ENCODE data around the gene LITAFD. TPM values are rescaled to one million over a fixed set of nuclear protein-coding genes. Genes with fewer than 3 reads are reported as not detected.

The LITAFD gene
- total RNA-seq, 1 experiment from 2014 or later: not detected

- H3K79me2 ChIP-seq (ENCODE audit: low read depth): peaks cover 10% of the 10 kb centered on the region; the same call in 1 of the 2 replicates
- DNase-seq: no peak
- H3K4me3 ChIP-seq: no peak overlapping the region
- H3K4me2 ChIP-seq: no peak overlapping the region
- H4K20me1 ChIP-seq (ENCODE audit: insufficient read depth): peaks cover 11% of the 10 kb centered on the region; the same call in 1 of the 2 replicates
- no peaks in the 10 kb centered on the region for H3K9me3 ChIP-seq (ENCODE audit: insufficient read depth, low read depth)
- intact Hi-C loops (cut with micrococcal nuclease; ENCODE audit: unreplicated experiment): no loop called here
- H3K27ac ChIP-seq: no peak overlapping the region
- H3K36me3 ChIP-seq (ENCODE audit: low read depth): peaks cover 55% of the 10 kb centered on the region
- ChIA-PET POLR2A (ENCODE audit: unreplicated experiment) (no interaction called here), CTCF (no interaction called here)
- TF ChIP-seq, protein P1, sequence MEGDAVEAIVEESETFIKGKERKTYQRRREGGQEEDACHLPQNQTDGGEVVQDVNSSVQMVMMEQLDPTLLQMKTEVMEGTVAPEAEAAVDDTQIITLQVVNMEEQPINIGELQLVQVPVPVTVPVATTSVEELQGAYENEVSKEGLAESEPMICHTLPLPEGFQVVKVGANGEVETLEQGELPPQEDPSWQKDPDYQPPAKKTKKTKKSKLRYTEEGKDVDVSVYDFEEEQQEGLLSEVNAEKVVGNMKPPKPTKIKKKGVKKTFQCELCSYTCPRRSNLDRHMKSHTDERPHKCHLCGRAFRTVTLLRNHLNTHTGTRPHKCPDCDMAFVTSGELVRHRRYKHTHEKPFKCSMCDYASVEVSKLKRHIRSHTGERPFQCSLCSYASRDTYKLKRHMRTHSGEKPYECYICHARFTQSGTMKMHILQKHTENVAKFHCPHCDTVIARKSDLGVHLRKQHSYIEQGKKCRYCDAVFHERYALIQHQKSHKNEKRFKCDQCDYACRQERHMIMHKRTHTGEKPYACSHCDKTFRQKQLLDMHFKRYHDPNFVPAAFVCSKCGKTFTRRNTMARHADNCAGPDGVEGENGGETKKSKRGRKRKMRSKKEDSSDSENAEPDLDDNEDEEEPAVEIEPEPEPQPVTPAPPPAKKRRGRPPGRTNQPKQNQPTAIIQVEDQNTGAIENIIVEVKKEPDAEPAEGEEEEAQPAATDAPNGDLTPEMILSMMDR (conservative IDR thresholded peaks at IDR 0.05): no peak
- no peak for TF ChIP-seq EZH2 (IDR thresholded peaks at IDR 0.05; ENCODE audit: low read depth)
- no TSS peak for BruUV-seq (replicated peaks)
- H2AFZ ChIP-seq: no peak overlapping the region
- H3F3A ChIP-seq (ENCODE audit: insufficient read depth, low read depth): peaks cover 32% of the 10 kb centered on the region; the same call in 1 of the 2 replicates
- no peaks in the 10 kb centered on the region for H3K4me1 ChIP-seq (replicated peaks; ENCODE audit: insufficient read depth)
- no peaks in the 10 kb centered on the region for H3K27me3 ChIP-seq (ENCODE audit: insufficient read depth, low read depth)
- no peaks in the 10 kb centered on the region for H3K9me2 ChIP-seq (ENCODE audit: insufficient read depth)
These were observed 20.9 kb downstream of the LITAFD start for GRCh38 chr16:8903004-8903403.

GRCh38 chr16:8904018-8904430 is 21.9 kb downstream of the LITAFD start:
- H4K20me1 ChIP-seq (ENCODE audit: insufficient read depth): peaks cover 6% of the 10 kb centered on the region; the same call in 1 of the 2 replicates
- H3K36me3 ChIP-seq (ENCODE audit: low read depth): peaks cover 57% of the 10 kb centered on the region
- intact Hi-C loops (cut with micrococcal nuclease; ENCODE audit: unreplicated experiment): no loop called here
- H3K27me3 ChIP-seq (ENCODE audit: insufficient read depth, low read depth): no peaks in the 10 kb centered on the region
- CTCF ChIA-PET: no interaction called here
- no TSS peak for BruUV-seq (replicated peaks)
- no peak for DNase-seq
- no peak overlapping the region for H3K4me3 ChIP-seq
- TF ChIP-seq EZH2 (IDR thresholded peaks at IDR 0.05; ENCODE audit: low read depth): no peak
- TF ChIP-seq, protein P1 (conservative IDR thresholded peaks at IDR 0.05): no peak
- peaks cover 20% of the 10 kb centered on the region for H3K79me2 ChIP-seq (ENCODE audit: low read depth)
- H3K27ac ChIP-seq: no peak overlapping the region
- H2AFZ ChIP-seq: no peak overlapping the region
- POLR2A ChIA-PET (ENCODE audit: unreplicated experiment): no interaction called here
- H3K9me3 ChIP-seq (ENCODE audit: insufficient read depth, low read depth): no peaks in the 10 kb centered on the region
- no peak overlapping the region for H3K4me2 ChIP-seq
- peaks cover 8% of the 10 kb centered on the region for H3K4me1 ChIP-seq (replicated peaks; ENCODE audit: insufficient read depth)
- no peaks in the 10 kb centered on the region for H3K9me2 ChIP-seq (ENCODE audit: insufficient read depth)
- H3F3A ChIP-seq (ENCODE audit: insufficient read depth, low read depth): peaks cover 40% of the 10 kb centered on the region; the same call in 1 of the 2 replicates

DNA sequence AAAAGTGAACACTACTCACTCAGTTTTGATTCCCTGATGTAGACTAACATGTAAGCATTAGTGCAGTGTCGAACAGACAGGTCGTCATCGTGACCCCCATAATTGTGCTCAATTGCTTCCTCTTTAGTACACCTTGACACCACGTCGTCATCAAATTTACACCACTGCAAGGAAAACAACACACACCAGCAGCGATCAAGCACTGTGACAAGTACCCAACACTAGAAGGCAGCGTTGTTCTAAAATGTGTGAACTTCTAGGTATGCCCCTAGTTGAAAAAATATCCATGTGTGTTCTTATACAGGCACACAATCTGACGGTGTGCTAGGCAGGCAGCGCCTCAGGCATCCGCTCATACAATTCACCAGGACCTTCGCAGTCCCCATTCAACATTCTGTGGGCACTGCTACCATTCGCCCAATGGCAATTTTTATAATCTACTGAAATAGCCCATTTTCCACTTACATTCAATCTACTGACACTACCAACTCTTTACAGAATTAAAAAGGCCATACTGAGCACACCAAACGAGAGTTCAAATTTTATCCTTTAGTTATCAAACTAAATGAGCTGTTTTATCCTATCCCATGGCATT is 23.1 kb downstream of the LITAFD start:
- Histone ChIP-seq H3K9me3 (ENCODE audit: insufficient read depth, low read depth) (no peaks in the 10 kb centered on the region), H3K9me2 (ENCODE audit: insufficient read depth) (no peaks in the 10 kb centered on the region), H3F3A (ENCODE audit: insufficient read depth, low read depth) (peaks cover 48% of the 10 kb centered on the region; the same call in 1 of the 2 replicates), H3K27me3 (ENCODE audit: insufficient read depth, low read depth) (no peaks in the 10 kb centered on the region), H2AFZ (no peak overlapping the region), H4K20me1 (ENCODE audit: insufficient read depth) (0 out of 2 replicates have a peak, but pooled peaks cover 3% of the 10 kb centered on the region), H3K36me3 (ENCODE audit: low read depth) (peaks cover 64% of the 10 kb centered on the region), H3K4me1 (replicated peaks; ENCODE audit: insufficient read depth) (peaks cover 15% of the 10 kb centered on the region), H3K27ac (no peak overlapping the region), H3K4me3 (no peak overlapping the region), H3K79me2 (ENCODE audit: low read depth) (peaks cover 33% of the 10 kb centered on the region), H3K4me2 (no peak overlapping the region)
- no TSS peak for BruUV-seq (replicated peaks)
- no peak for TF ChIP-seq EZH2 (IDR thresholded peaks at IDR 0.05; ENCODE audit: low read depth)
- TF ChIP-seq, protein P1 (conservative IDR thresholded peaks at IDR 0.05): peak; percentile 59
- DNase-seq: peak; percentile 17 to 48
- CTCF ChIA-PET: no interaction called here
- POLR2A ChIA-PET (ENCODE audit: unreplicated experiment): no interaction called here
- intact Hi-C loops (cut with micrococcal nuclease; ENCODE audit: unreplicated experiment): loop anchor here (1.0 to 5.0 kb wide), 3 partner anchors 57 to 229 kb away; partner anchors contain the start of gene USP7
